HEK293 (cell line): Measurements from ENCODE around the gene IL6R.

ENCODE experiments used
- HOXA7 ChIP-seq: sonication (generic); formaldehyde crosslinking; IDR thresholded peaks from 2 replicates; pipeline ENCODE4 v1.8.1; 2022; ENCODE audit warnings: missing genetic modification reagents, borderline replicate concordance
- HOXC10 ChIP-seq: sonication (generic); formaldehyde crosslinking; IDR thresholded peaks from 2 replicates; pipeline ENCODE4 v1.8.1; 2023; ENCODE audit warnings: mild to moderate bottlenecking, missing genetic modification reagents
- KLF10 ChIP-seq: fragments of 450-650 bp; IDR thresholded peaks from 2 replicates; pipeline ENCODE4 v1.5.1; 2018; ENCODE audit warnings: missing biosample characterization, mild to moderate bottlenecking, missing genetic modification characterization
- YY1 ChIP-seq: fragments of 450-650 bp; formaldehyde crosslinking; IDR thresholded peaks from 2 replicates; pipeline ENCODE4 v1.5.1; 2018; ENCODE audit warnings: missing biosample characterization, missing genetic modification characterization
- ZBTB21 ChIP-seq: fragments of 450-650 bp; formaldehyde crosslinking; IDR thresholded peaks from 2 replicates; pipeline ENCODE4 v1.5.1; 2017; ENCODE audit warnings: missing biosample characterization, missing genetic modification characterization
- ZNF274 ChIP-seq, 2 experiments: fragments of 200-500 bp in 1 of 2; fragments of 450-650 bp in 1 of 2; sonication (Bioruptor generic) in 1 of 2; formaldehyde crosslinking in 1 of 2; IDR thresholded peaks; 2 replicates each; pipeline versions ENCODE4 v1.5.1 to v1.6.1; 2014 to 2016; ENCODE audit warnings: borderline replicate concordance in 1 of 2, inconsistent platforms in 1 of 2, low read length in 1 of 2, missing biosample characterization in 1 of 2, missing genetic modification characterization in 1 of 2
- ZNF302 ChIP-seq: fragments of 450-650 bp; formaldehyde crosslinking; IDR thresholded peaks from 2 replicates; pipeline ENCODE4 v1.5.1; 2016; ENCODE audit warnings: missing biosample characterization, missing genetic modification characterization, low read depth
- ZNF558 ChIP-seq: fragments of 450-650 bp; formaldehyde crosslinking; IDR thresholded peaks from 2 replicates; pipeline ENCODE4 v1.5.1; 2016; ENCODE audit warnings: missing biosample characterization, missing genetic modification characterization
- ZNF561 ChIP-seq: fragments of 450-650 bp; IDR thresholded peaks from 2 replicates; pipeline ENCODE4 v1.5.1; 2018; ENCODE audit warnings: missing biosample characterization, missing genetic modification characterization, borderline replicate concordance
- ZNF76 ChIP-seq: fragments of 450-650 bp; formaldehyde crosslinking; IDR thresholded peaks from 2 replicates; pipeline ENCODE4; 2016; ENCODE audit warnings: low read depth, missing biosample characterization, missing genetic modification characterization, borderline replicate concordance
- TF ChIP-seq, protein P1 (sequence below): IDR thresholded peaks from 2 replicates; pipeline ENCODE4 v1.6.1; 2011; ENCODE audit warnings: mild to moderate bottlenecking, low read depth, low read length, borderline replicate concordance
- TF ChIP-seq, protein P2 (sequence below): fragments of 450-650 bp; formaldehyde crosslinking; IDR thresholded peaks from 2 replicates; pipeline ENCODE4 v1.5.1; 2016; ENCODE audit warnings: missing biosample characterization, missing genetic modification characterization
- TF ChIP-seq, protein P3 (sequence below): fragments of 450-650 bp; formaldehyde crosslinking; IDR thresholded peaks from 2 replicates; pipeline ENCODE4 v1.5.1; 2017; ENCODE audit warnings: missing biosample characterization, mild to moderate bottlenecking, missing genetic modification characterization, moderate library complexity
- TF ChIP-seq, protein P4 (sequence below): fragments of 450-650 bp; formaldehyde crosslinking; IDR thresholded peaks from 2 replicates; pipeline ENCODE4 v1.5.1; 2016; ENCODE audit warnings: missing biosample characterization, missing genetic modification characterization, low read depth

DNA sequence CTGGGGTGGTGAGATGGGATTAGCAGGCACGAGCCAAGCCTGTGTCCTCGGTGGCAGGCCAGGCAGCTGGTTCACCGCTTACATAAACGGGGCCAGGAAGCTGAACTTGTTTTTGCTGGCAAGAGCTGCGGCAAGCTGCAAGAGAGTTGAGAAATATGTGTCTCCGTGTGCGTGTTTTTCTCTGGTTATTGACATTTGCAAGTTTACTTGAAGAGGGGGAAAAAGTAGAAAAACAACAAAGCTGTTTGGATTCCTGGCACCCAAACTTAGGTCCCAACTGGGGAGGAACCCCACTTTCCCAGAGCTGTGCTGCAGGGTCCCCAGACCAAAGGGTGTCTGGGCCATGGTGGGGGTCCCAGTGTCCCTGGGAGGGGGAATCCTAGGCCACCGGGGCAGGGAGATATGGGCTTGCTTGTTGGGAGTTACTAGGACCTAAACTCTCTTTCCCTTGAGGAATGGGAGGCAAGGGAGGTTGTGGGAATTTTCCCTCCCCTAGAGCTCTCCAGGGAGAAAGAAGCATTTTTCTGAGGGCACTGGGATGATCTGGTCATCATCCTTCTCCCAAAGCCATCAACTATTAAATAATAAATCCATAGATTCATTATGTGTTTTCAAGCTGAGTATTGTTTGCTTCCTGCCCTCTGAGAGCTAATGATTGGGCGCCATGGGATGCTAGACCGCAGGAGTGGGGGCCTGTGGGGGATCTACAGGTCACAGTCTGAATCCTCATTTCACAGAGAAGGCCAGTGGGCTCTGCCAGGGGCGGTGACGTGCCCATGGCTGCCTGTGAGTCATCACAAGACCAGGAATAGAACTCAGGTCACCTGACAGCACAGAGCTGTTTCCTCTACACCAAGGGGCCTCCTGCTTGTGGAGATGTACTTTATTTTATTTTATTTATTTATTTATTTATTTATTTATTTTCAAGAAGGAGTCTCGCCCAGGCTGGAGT is 14.8 kb downstream of the IL6R start:
- TF ChIP-seq, protein P1, sequence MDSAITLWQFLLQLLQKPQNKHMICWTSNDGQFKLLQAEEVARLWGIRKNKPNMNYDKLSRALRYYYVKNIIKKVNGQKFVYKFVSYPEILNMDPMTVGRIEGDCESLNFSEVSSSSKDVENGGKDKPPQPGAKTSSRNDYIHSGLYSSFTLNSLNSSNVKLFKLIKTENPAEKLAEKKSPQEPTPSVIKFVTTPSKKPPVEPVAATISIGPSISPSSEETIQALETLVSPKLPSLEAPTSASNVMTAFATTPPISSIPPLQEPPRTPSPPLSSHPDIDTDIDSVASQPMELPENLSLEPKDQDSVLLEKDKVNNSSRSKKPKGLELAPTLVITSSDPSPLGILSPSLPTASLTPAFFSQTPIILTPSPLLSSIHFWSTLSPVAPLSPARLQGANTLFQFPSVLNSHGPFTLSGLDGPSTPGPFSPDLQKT, result no peak
- TF ChIP-seq HOXC10 (CRISPR knock-in tag) (no peak), ZNF274 (IDR thresholded peaks at IDR 0.05; ENCODE audit: low read length) (no peak), ZNF274 (tag by site-specific recombination; IDR thresholded peaks at IDR 0.05; ENCODE audit: borderline replicate concordance) (no peak), ZNF302 (tag by site-specific recombination) (no peak), HOXA7 (CRISPR knock-in tag) (no peak), ZNF561 (tag by site-specific recombination) (no peak), KLF10 (tag by site-specific recombination) (no peak), ZNF558 (tag by site-specific recombination) (no peak), ZBTB21 (tag by site-specific recombination) (no peak), YY1 (tag by site-specific recombination) (no peak), ZNF76 (no peak)
- TF ChIP-seq, protein P2, sequence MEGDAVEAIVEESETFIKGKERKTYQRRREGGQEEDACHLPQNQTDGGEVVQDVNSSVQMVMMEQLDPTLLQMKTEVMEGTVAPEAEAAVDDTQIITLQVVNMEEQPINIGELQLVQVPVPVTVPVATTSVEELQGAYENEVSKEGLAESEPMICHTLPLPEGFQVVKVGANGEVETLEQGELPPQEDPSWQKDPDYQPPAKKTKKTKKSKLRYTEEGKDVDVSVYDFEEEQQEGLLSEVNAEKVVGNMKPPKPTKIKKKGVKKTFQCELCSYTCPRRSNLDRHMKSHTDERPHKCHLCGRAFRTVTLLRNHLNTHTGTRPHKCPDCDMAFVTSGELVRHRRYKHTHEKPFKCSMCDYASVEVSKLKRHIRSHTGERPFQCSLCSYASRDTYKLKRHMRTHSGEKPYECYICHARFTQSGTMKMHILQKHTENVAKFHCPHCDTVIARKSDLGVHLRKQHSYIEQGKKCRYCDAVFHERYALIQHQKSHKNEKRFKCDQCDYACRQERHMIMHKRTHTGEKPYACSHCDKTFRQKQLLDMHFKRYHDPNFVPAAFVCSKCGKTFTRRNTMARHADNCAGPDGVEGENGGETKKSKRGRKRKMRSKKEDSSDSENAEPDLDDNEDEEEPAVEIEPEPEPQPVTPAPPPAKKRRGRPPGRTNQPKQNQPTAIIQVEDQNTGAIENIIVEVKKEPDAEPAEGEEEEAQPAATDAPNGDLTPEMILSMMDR (tag by site-specific recombination), result no peak
- TF ChIP-seq, protein P3, sequence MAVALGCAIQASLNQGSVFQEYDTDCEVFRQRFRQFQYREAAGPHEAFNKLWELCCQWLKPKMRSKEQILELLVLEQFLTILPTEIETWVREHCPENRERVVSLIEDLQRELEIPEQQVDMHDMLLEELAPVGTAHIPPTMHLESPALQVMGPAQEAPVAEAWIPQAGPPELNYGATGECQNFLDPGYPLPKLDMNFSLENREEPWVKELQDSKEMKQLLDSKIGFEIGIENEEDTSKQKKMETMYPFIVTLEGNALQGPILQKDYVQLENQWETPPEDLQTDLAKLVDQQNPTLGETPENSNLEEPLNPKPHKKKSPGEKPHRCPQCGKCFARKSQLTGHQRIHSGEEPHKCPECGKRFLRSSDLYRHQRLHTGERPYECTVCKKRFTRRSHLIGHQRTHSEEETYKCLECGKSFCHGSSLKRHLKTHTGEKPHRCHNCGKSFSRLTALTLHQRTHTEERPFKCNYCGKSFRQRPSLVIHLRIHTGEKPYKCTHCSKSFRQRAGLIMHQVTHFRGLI (tag by site-specific recombination), result no peak
- TF ChIP-seq, protein P4, sequence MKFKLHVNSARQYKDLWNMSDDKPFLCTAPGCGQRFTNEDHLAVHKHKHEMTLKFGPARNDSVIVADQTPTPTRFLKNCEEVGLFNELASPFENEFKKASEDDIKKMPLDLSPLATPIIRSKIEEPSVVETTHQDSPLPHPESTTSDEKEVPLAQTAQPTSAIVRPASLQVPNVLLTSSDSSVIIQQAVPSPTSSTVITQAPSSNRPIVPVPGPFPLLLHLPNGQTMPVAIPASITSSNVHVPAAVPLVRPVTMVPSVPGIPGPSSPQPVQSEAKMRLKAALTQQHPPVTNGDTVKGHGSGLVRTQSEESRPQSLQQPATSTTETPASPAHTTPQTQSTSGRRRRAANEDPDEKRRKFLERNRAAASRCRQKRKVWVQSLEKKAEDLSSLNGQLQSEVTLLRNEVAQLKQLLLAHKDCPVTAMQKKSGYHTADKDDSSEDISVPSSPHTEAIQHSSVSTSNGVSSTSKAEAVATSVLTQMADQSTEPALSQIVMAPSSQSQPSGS (tag by site-specific recombination), result no peak
